ENCODE results near the gene STAT5A. TPM values are rescaled to one million over a fixed set of nuclear protein-coding genes. Genes with fewer than 3 reads are reported as not detected.

Gene STAT5A
- total and polyA plus RNA-seq, 3 donors from 2014 or later: 13.7 to 37.0 (median 27.8) TPM

- TF ChIP-seq POLR2A (IDR thresholded peaks at IDR 0.05) (no peak), CTCF (IDR thresholded peaks at IDR 0.05) (no peak)
- Histone ChIP-seq H3K27ac (no peak overlapping the region), H3K4me3 (no peak overlapping the region), H3K4me1 (peaks cover 9% of the 10 kb centered on the region), H3K27me3 (no peaks in the 10 kb centered on the region), H3K9me3 (no peaks in the 10 kb centered on the region), H3K36me3 (ENCODE audit: low read depth, missing control alignments) (no peaks in the 10 kb centered on the region)
- 92 to 96% methylated on average over 6 of the region's 6 CpGs for WGBS, 2 donors
- DNase-seq: peak; percentile 3
- intact Hi-C loops (cut with DNase I; ENCODE audit: low total_unique reads): no loop called here
These were observed 5.7 kb upstream of the STAT5A start for GRCh38 chr17:42282478-42283080.

- H3K9me3 ChIP-seq: no peaks in the 10 kb centered on the region
- no peaks in the 10 kb centered on the region for H3K27me3 ChIP-seq
- intact Hi-C loops (cut with DNase I; ENCODE audit: low total_unique reads): no loop called here
- DNase-seq: peak; percentile 7
- WGBS, 2 donors: 82 to 84% methylated on average over 7 of the region's 7 CpGs
- no peaks in the 10 kb centered on the region for H3K36me3 ChIP-seq (ENCODE audit: low read depth, missing control alignments)
- no peak overlapping the region for H3K27ac ChIP-seq
- H3K4me1 ChIP-seq: peaks cover 12% of the 10 kb centered on the region
- TF ChIP-seq POLR2A (IDR thresholded peaks at IDR 0.05) (no peak), CTCF (IDR thresholded peaks at IDR 0.05) (no peak)
- H3K4me3 ChIP-seq: no peak overlapping the region
These were observed 4.9 kb upstream of the STAT5A start for GRCh38 chr17:42283241-42284023.

GRCh38 chr17:42284024-42284369 lies 4.3 kb upstream of the STAT5A start:
- 82 to 87% methylated on average over 5 of the region's 5 CpGs for WGBS, 2 donors
- intact Hi-C loops (cut with DNase I; ENCODE audit: low total_unique reads): no loop called here
- TF ChIP-seq POLR2A (IDR thresholded peaks at IDR 0.05) (no peak), CTCF (IDR thresholded peaks at IDR 0.05) (no peak)
- Histone ChIP-seq H3K27me3 (no peaks in the 10 kb centered on the region), H3K9me3 (no peaks in the 10 kb centered on the region), H3K4me3 (no peak overlapping the region), H3K27ac (no peak overlapping the region), H3K4me1 (peaks cover 12% of the 10 kb centered on the region), H3K36me3 (ENCODE audit: low read depth, missing control alignments) (no peaks in the 10 kb centered on the region)
- peak; percentile 8 for DNase-seq

- Histone ChIP-seq H3K27me3 (no peaks in the 10 kb centered on the region), H3K9me3 (no peaks in the 10 kb centered on the region), H3K4me3 (no peak overlapping the region), H3K4me1 (peaks cover 12% of the 10 kb centered on the region), H3K36me3 (ENCODE audit: low read depth, missing control alignments) (no peaks in the 10 kb centered on the region), H3K27ac (no peak overlapping the region)
- intact Hi-C loops (cut with DNase I; ENCODE audit: low total_unique reads): no loop called here
- TF ChIP-seq CTCF (IDR thresholded peaks at IDR 0.05) (no peak), POLR2A (IDR thresholded peaks at IDR 0.05) (no peak)
- 93 to 94% methylated on average over 7 of the region's 7 CpGs for WGBS, 2 donors
- DNase-seq: peak; percentile 7
These were observed 3.7 kb upstream of the STAT5A start for GRCh38 chr17:42284566-42284965.
